DND-41 (cell line): ENCODE results near the gene CHST10.
"Not testable (repeated sequence)": the region's sequence is repeated elsewhere in the genome, so short reads cannot be mapped to it uniquely, and the experiment has no call there.

Experiments used
- ATAC-seq: fragments of 200-7000 bp; cut with Tn5 transposase; 3 replicates; pipeline ENCODE4 v1.9.1; 2021; ENCODE audit warnings: low read depth; ENCODE audit not compliant: insufficient read depth
- DNase-seq: peaks from one replicate; pipeline ENCODE4 v3.0.0-alpha.2; 2020
- H2AFZ ChIP-seq: 2 replicates; pipeline ENCODE4 v1.6.0; 2012; ENCODE audit warnings: low read depth, low read length
- H3K27ac ChIP-seq: 2 replicates; pipeline ENCODE4 v1.5.1; 2012; ENCODE audit warnings: low read length, inconsistent platforms
- H3K27me3 ChIP-seq: fragments of 200-600 bp; sonication (generic); 2 replicates; pipeline ENCODE4 v1.6.0; 2012; ENCODE audit warnings: low read length, mild to moderate bottlenecking, inconsistent platforms; ENCODE audit not compliant: insufficient read depth, poor library complexity
- H3K36me3 ChIP-seq: 2 replicates; pipeline ENCODE4 v1.5.1; 2012; ENCODE audit warnings: low read length, inconsistent platforms; ENCODE audit not compliant: insufficient read depth
- H3K4me1 ChIP-seq: 2 replicates; pipeline ENCODE4 v1.5.1; 2012; ENCODE audit warnings: mild to moderate bottlenecking, low read length; ENCODE audit not compliant: insufficient read depth
- H3K4me2 ChIP-seq: 2 replicates; pipeline ENCODE4 v1.6.0; 2012; ENCODE audit warnings: mild to moderate bottlenecking, moderate library complexity, low read length, inconsistent platforms; ENCODE audit not compliant: insufficient read depth
- H3K4me3 ChIP-seq, 2 experiments: fragments of 200-600 bp in 1 of 2; shearing (Covaris generic) in 1 of 2; 2 replicates each; pipeline ENCODE4 v1.5.1; 2012 to 2016; ENCODE audit warnings: inconsistent platforms in 2 of 2, low read length in 2 of 2, mild to moderate bottlenecking in 2 of 2, low read depth in 1 of 2, moderate library complexity in 1 of 2
- H3K79me2 ChIP-seq: 2 replicates; pipeline ENCODE4 v1.6.0; 2012; ENCODE audit warnings: low read length, inconsistent platforms; ENCODE audit not compliant: insufficient read depth
- H3K9ac ChIP-seq: 2 replicates; pipeline ENCODE4 v1.6.0; 2012; ENCODE audit warnings: low read depth, mild to moderate bottlenecking, inconsistent platforms, low read length, moderate library complexity
- H3K9me3 ChIP-seq: 2 replicates; pipeline ENCODE4 v1.5.1; 2012; ENCODE audit warnings: low read length, moderate library complexity, mild to moderate bottlenecking, inconsistent platforms; ENCODE audit not compliant: insufficient read depth, severe bottlenecking
- H4K20me1 ChIP-seq: 2 replicates; pipeline ENCODE4 v1.6.0; 2012; ENCODE audit warnings: low read length; ENCODE audit not compliant: insufficient read depth
- CTCF ChIP-seq: IDR thresholded peaks from 2 replicates; pipeline ENCODE4 v1.5.1; 2012; ENCODE audit warnings: borderline replicate concordance, low read length, moderate library complexity, mild to moderate bottlenecking; ENCODE audit not compliant: poor library complexity, severe bottlenecking; ENCODE audit errors: extremely low read depth
- EZH2 ChIP-seq: IDR thresholded peaks from 3 replicates; pipeline ENCODE4 v1.6.1; 2012; ENCODE audit warnings: borderline replicate concordance, low read depth, mild to moderate bottlenecking, moderate library complexity, low read length, inconsistent platforms; ENCODE audit not compliant: severe bottlenecking

Gene CHST10

GRCh38 chr2:100344433-100344832, 73.0 kb downstream of the CHST10 start:
- Histone ChIP-seq H3K4me3 (no peak overlapping the region), H2AFZ (no peak overlapping the region), H3K9me3 (peaks cover 3% of the 10 kb centered on the region), H4K20me1 (no peaks in the 10 kb centered on the region), H3K4me1 (no peaks in the 10 kb centered on the region), H3K9ac (no peak overlapping the region), H3K79me2 (no peaks in the 10 kb centered on the region), H3K4me2 (no peak overlapping the region), H3K27me3 (no peaks in the 10 kb centered on the region), H3K27ac (no peak overlapping the region), H3K36me3 (no peaks in the 10 kb centered on the region)
- DNase-seq = no peak
- ATAC-seq = no peak
- TF ChIP-seq EZH2 = no peak
- TF ChIP-seq CTCF = no peak

GRCh38 chr2:100342466-100342865, 75.0 kb downstream of the CHST10 start:
- not testable (repeated sequence) for H3K4me3 ChIP-seq, H3K9ac ChIP-seq, H3K4me1 ChIP-seq, H4K20me1 ChIP-seq, H3K79me2 ChIP-seq, H3K27me3 ChIP-seq, ATAC-seq, H2AFZ ChIP-seq, H3K4me2 ChIP-seq, DNase-seq, H3K27ac ChIP-seq, H3K36me3 ChIP-seq, H3K9me3 ChIP-seq
